Measurements from ENCODE around the gene TNN. TPM values are rescaled to one million over a fixed set of nuclear protein-coding genes. Genes with fewer than 3 reads are reported as not detected.

The TNN gene
- total and polyA plus RNA-seq, 10 of the 15 experiments (the other 5 are each of a cell fraction or from before 2014, with no cell fraction given), result 0.05 to 0.17 (median 0.11) TPM

DNA sequence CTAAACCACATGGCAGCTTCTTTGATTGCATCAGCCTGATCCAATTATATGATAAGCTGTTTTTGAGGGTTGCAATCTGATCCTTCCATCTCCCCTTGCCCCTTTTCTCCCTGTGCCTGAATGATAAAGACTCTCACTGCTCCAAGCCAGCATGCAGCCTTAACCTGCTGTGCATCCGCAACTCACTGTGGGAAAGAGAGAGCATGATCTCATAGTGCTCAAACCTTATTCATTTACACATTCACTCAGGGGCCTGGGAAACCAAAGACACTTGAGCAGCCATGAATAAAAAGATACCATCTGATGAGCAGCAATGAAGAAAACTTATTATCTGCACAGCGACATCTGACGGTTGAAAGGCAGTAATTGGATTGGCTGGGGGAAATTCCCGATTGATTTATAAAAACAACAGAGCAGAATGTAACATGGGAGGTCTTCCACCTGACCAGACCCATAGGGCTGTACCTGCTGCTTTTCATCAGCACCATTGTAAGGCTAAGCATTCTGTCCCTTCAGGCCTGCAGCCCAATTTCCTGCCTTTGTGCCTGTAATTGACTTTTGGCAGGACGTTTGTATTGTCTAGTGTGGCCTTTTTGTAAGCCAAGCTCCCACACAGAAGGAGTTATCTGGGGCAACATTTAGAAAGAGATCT lies 62.5 kb downstream of the TNN start (continued):
- TF ChIP-seq, protein P1, sequence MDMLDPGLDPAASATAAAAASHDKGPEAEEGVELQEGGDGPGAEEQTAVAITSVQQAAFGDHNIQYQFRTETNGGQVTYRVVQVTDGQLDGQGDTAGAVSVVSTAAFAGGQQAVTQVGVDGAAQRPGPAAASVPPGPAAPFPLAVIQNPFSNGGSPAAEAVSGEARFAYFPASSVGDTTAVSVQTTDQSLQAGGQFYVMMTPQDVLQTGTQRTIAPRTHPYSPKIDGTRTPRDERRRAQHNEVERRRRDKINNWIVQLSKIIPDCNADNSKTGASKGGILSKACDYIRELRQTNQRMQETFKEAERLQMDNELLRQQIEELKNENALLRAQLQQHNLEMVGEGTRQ (IDR thresholded peaks at IDR 0.05; ENCODE audit: borderline replicate concordance, low read depth, low read length), result no peak
- TF ChIP-seq, protein P2, sequence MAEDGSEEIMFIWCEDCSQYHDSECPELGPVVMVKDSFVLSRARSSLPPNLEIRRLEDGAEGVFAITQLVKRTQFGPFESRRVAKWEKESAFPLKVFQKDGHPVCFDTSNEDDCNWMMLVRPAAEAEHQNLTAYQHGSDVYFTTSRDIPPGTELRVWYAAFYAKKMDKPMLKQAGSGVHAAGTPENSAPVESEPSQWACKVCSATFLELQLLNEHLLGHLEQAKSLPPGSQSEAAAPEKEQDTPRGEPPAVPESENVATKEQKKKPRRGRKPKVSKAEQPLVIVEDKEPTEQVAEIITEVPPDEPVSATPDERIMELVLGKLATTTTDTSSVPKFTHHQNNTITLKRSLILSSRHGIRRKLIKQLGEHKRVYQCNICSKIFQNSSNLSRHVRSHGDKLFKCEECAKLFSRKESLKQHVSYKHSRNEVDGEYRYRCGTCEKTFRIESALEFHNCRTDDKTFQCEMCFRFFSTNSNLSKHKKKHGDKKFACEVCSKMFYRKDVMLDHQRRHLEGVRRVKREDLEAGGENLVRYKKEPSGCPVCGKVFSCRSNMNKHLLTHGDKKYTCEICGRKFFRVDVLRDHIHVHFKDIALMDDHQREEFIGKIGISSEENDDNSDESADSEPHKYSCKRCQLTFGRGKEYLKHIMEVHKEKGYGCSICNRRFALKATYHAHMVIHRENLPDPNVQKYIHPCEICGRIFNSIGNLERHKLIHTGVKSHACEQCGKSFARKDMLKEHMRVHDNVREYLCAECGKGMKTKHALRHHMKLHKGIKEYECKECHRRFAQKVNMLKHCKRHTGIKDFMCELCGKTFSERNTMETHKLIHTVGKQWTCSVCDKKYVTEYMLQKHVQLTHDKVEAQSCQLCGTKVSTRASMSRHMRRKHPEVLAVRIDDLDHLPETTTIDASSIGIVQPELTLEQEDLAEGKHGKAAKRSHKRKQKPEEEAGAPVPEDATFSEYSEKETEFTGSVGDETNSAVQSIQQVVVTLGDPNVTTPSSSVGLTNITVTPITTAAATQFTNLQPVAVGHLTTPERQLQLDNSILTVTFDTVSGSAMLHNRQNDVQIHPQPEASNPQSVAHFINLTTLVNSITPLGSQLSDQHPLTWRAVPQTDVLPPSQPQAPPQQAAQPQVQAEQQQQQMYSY (CRISPR knock-in tag; IDR thresholded peaks at IDR 0.05), result no peak
- TF ChIP-seq, protein P3, sequence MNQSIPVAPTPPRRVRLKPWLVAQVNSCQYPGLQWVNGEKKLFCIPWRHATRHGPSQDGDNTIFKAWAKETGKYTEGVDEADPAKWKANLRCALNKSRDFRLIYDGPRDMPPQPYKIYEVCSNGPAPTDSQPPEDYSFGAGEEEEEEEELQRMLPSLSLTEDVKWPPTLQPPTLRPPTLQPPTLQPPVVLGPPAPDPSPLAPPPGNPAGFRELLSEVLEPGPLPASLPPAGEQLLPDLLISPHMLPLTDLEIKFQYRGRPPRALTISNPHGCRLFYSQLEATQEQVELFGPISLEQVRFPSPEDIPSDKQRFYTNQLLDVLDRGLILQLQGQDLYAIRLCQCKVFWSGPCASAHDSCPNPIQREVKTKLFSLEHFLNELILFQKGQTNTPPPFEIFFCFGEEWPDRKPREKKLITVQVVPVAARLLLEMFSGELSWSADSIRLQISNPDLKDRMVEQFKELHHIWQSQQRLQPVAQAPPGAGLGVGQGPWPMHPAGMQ (IDR thresholded peaks at IDR 0.05; ENCODE audit: borderline replicate concordance), result no peak
- TF ChIP-seq RFX5 (IDR thresholded peaks at IDR 0.05; ENCODE audit: low read depth, low read length) (peak; percentile 74), ZNF622 (IDR thresholded peaks at IDR 0.05) (no peak)
- TF ChIP-seq, protein P4, sequence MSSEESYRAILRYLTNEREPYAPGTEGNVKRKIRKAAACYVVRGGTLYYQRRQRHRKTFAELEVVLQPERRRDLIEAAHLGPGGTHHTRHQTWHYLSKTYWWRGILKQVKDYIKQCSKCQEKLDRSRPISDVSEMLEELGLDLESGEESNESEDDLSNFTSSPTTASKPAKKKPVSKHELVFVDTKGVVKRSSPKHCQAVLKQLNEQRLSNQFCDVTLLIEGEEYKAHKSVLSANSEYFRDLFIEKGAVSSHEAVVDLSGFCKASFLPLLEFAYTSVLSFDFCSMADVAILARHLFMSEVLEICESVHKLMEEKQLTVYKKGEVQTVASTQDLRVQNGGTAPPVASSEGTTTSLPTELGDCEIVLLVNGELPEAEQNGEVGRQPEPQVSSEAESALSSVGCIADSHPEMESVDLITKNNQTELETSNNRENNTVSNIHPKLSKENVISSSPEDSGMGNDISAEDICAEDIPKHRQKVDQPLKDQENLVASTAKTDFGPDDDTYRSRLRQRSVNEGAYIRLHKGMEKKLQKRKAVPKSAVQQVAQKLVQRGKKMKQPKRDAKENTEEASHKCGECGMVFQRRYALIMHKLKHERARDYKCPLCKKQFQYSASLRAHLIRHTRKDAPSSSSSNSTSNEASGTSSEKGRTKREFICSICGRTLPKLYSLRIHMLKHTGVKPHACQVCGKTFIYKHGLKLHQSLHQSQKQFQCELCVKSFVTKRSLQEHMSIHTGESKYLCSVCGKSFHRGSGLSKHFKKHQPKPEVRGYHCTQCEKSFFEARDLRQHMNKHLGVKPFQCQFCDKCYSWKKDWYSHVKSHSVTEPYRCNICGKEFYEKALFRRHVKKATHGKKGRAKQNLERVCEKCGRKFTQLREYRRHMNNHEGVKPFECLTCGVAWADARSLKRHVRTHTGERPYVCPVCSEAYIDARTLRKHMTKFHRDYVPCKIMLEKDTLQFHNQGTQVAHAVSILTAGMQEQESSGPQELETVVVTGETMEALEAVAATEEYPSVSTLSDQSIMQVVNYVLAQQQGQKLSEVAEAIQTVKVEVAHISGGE (CRISPR knock-in tag; IDR thresholded peaks at IDR 0.05), result no peak
- TF ChIP-seq, protein P5, sequence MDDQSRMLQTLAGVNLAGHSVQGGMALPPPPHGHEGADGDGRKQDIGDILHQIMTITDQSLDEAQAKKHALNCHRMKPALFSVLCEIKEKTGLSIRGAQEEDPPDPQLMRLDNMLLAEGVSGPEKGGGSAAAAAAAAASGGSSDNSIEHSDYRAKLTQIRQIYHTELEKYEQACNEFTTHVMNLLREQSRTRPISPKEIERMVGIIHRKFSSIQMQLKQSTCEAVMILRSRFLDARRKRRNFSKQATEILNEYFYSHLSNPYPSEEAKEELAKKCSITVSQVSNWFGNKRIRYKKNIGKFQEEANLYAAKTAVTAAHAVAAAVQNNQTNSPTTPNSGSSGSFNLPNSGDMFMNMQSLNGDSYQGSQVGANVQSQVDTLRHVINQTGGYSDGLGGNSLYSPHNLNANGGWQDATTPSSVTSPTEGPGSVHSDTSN (IDR thresholded peaks at IDR 0.05; ENCODE audit: insufficient replicate concordance, low read depth, low read length), result no peak

Measured in GM12878 (cell line).